SKM-1 (cell line): ENCODE measurements around the gene PIAS3.
A peak's percentile ranks its signal among the peaks of the same experiment; 100 is the strongest.
"Not testable (repeated sequence)": the region's sequence is repeated elsewhere in the genome, so short reads cannot be mapped to it uniquely, and the experiment has no call there.

Source experiments
- DNase-seq: peaks from one replicate; lab custom pipeline; 2025; ENCODE audit not compliant: unreplicated experiment; lab: John Stamatoyannopoulos, UW

PIAS3 gene

DNA sequence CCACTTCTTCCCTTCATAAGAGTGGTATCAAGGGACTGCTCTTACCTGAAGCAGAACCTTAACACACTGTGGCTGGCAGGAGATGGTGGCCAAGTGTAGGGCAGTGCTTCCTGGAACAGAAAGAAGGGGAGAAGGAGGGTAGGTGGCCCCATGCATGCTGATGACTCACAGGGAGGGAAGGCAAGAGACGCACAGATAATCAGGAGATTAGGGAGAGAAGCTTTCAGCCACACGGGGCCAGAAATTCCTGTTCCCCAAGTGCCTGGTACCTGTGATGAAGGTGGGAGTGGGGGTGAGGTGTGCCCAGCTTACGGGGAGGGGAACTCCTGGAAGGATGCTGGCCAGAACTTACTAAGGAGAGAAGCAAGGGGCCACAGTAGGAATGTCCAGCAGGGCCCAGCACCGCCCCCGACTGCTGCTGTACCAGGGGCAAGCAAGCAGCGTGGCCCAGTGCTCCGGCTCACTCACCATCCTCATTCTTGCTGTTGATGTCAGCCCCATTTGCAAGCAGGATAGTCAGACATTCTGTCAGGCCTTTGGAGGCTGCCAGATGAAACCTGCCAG, 19.1 kb upstream of the PIAS3 start:
- no peak for DNase-seq

DNA sequence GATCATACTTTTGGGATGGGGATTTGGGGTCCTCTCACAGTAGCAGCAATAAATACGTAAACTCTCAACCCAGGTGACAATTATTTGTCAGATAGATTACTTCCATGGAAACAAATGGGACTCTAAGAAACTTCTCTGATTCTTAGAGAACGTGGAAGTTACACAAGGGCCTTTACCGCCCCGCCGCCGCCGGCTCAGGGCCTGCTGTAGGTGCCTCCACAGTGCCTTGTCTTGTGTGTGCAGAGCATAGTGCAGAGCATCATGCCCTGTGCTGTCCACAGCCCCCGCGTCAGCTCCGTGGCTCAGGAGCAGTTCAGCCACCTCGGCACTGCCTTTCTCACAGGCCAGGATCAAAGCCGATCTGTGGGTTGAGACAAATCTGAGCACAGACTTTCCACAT, 15.8 kb upstream of the PIAS3 start:
- DNase-seq = no peak

DNA sequence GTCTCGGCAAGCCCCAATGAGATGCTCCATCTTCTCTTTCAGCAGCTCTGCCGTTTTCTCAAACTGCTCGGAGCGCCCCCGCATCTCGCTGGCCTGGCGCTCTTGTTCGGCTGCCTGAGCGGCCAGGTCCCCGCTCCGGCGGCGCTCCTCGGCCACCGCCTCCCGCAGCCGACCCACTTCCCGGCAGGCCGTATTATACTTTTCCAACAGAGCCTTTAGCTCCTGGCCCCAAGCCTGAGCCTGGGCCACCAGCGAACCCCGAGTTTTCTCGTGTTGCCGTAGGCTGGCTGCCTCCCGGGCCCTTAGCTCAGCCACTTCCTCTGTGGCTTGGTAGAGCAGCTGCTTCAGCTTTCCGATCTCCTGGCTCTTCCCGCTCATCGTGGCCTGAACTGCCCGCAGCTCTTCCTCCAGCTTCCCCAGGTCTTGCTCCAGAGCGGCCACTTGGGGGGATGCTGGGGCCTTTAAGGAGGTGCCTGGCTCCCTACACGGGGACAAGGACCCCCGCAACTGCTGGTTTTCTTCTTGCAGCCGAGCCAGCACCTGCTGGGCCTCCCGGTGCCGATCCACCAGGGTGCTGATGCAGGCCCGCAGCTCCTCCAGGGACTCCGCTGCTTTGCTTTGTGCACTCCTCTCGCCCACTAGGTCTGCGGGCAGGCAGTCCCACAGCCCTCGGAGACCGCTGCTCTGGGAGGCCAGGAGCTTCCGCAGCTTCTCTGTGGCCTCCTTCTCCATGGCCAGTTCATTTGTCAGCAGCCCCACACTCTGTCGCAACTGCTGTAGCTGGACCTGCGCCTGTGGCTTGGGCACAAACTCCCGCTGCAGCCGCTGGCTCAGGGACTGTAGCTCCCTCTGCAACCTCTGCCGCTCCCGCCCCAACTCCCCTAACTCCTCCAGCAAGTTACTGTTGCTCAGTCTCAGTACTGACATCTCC, 13.4 kb upstream of the PIAS3 start:
- peak; percentile 87 for DNase-seq

DNA sequence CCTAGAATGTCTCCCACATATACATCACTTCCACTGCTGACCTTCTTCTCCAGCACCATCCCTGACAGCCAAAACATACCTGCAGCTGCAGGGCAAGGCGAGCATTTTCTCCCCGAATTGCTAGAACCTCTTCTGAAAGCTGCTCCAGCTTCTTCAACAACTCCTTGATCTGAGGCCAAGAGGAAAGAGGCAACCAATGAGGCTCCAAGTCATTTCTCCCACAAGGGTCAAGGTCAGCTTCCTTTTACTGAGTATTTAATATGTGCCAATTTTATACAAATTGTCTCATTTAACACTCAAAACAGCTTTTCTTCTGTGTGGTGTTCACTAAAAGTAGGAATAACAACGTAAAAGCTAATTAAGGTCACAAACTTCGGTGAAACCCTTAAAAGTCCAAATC, 9.4 kb upstream of the PIAS3 start:
- DNase-seq = no peak

DNA sequence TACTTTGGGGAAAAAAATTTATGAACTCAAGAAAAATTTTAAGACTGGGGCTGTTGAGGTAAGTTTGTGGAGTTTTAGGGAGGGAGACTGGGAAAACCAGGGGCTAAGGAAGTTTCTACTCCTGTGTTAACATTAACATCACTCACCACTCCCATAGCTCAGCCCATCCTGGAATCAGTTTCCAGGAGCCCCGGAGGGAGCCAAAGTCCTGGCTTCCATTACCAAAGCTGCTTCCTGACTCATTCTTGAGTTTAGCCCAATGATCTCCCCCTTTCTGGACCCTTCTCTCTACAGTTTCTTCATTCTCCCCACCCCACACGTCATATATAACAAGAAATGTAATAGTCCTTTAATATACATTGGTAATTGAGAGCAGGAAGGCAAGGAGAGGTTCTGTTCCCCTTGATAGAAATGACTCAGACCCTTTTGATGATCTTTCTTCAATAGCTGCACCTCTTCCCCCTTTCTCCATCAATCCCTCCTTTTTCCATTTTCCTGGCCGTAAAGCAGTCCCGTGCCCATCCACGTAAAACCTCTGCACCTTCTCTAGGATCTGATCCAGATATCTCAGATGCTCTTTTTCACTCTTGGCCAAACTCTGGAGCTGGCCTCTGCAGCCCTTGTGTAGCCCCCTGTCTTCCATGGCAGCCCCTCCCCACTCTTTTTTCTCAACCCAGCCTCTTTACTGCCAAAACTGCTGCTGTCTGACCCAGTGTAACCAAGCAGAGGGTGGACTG, 4.6 kb upstream of the PIAS3 start:
- no peak for DNase-seq

DNA sequence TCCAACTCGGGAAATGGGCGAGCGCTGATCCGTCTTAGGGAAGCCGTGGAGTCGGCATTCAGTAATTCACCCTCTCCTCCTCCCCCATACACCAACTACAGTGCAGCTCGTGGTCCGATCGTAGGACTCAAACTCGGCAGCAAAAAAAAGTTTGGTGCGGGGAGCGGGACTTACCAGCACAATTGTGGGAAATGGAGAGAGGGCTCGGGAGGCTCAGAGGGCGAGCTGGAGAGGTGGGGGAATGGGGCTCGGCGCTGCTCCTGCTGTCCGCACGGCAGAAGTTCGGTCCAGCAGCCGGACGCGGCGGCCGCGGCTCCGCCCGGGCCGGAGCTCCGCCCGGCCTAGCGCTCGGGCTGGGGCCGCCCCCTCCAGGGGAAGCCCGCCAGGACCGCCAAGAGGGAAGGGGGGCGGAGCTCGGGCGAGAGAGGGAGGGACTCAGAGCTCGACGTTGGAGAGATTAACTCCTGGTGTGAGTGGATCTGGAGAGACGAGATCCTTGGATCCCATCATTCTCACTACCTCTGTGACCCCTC, 676 bp upstream of the PIAS3 start:
- peak; percentile 78 for DNase-seq

DNA sequence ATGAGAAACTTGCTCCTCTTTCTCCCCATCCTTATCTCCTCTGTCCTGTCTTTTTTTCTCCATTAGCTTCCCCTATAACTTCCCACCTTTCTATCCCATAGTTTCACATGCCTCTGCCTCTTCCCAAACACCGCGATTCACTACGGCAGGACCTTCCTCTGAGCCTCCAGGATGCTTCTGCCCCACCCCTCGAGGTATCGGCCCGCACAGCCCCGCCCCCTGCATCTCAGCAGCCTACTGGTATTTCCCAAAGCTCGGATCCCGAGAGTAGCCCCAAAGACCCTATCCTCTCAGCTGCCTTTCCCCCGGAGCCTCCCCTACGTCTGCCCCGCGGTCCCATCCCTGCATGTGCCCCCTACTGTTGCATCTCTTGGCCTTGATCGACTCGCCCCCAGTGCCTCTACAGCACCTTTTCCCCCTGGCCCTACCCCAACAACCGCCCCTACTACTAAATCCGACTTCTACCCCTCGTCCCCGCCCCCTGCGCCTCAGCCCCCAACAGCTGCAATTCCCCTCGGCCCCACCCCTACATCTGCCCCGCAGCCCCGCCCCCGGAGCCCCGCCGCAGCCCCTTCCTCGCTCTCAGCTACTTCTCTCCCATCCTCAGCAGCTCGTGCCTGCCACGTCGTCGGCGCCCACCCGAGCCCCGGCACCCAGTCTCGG, 512 bp downstream of the PIAS3 start:
- DNase-seq = no peak

DNA sequence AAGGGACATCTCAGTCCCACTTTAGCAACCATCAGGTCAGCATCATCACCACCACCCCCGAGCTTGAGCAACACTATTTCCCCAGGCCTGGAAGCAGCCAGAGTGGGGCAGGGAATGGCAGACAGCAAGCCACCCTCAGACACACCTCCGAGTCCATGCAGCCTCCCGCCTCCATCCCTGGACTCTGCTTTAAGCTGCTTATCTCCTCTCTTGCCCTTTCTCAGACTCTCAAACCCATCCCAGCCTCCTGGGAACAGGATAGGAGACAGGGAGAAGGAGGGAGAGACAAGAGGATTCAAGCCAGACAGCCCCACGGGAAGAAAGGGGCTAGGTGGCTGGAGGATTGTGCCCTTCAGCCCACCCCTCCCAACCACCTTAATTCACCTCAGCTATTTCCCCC, 1.7 kb downstream of the PIAS3 start:
- no peak for DNase-seq

DNA sequence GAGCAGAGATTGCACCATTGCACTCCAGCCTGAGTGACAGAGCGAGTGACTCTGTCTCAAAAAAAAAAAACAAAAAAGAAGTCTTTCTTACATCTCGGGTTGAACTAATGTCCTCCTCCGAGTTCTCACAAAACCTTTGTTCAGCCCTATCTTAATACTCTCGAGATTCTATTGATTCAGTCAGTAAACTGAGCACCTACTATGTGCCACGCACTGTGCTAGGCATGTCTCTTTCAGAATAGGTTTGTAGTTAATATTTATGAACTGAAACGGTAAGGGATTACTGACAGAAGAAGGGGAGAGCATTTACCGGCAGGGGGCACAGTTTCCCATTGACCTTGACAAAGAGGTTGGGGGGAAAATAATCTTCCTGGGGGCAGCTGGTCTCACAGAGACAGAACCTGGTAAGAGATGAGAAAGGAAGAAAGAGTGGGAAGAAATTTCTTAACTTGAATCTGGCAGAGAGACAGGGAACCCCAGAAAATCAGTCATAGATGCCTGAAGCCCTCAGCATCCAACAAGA, 3.4 kb downstream of the PIAS3 start:
- DNase-seq = no peak

DNA sequence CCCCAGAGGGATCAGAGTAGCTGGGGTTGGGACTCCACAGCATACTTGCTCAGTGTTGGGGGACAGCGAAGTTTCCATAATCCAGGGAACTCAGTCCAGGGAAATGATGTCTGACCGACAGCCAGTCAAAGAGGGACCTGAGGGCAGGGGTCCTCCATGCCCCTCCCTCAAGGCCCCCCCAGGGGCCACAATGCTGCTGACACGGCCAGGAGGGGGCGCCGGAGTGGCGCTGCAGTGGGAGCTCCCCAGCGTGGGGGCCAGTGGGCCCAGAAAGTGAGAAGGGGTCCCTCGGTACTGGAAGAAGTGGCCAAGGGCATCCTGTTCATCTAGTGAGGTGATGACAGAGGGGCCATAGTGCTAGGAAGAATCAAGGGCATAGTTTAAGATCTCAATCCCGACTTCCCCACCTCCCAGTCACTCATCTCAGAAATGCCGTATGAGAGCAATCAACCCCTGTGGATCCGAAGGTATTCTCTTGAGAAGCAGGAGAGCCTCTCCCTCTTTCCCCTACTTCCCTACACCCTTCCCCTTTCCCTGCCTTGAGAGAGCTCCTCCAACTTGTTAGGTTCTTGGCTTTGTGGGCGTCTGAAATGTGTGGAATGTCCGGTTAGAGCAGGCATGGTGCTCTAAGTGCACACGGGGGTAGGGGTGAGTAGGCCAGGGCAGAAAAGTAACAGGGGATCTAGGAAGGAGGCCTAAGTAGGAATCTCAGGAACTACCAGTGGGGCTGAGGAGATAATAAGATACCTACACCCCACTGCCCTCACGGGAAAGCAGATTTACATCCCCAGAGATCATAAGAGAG, 9.3 kb downstream of the PIAS3 start:
- DNase-seq = no peak

DNA sequence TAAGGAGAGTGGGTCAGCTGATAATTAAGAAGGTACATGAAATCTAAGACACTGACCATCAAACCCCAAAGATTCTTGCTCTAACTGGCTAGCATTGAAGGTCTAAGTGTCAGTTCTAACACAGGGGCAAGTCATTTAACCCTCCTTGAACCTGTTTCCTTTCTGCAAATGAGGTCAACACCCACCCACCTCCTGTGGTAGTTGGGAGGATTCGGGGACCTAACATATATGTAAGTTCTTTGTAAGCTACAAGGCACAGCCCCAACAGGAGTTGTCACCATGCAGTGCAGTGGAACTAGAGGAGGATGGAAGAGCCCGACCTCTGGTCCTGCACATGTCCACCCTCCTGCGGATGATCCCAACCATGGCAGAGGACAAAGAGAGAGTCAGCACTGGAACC, 11.1 kb downstream of the PIAS3 start:
- DNase-seq = no peak

DNA sequence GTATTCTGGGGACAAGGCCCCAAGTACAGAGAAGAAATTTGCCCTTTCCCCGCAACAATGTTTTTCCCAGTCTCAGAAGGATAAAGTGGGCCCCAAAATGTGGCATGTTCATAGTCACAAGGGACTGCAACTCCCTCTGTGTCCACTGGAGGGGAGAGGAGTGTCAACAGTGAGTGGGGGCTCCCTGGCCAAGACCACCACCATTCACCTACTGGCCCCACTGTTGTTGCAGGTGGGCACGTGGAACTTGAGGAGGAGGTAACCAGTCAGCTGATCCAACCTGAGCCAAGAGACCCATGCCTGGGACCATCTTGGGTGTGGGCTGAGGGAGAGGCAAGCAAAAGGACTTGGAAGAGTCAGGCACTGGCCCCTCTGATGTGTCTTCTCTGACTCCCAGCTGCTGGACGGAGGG, 12.7 kb downstream of the PIAS3 start:
- DNase-seq = peak; percentile 40

DNA sequence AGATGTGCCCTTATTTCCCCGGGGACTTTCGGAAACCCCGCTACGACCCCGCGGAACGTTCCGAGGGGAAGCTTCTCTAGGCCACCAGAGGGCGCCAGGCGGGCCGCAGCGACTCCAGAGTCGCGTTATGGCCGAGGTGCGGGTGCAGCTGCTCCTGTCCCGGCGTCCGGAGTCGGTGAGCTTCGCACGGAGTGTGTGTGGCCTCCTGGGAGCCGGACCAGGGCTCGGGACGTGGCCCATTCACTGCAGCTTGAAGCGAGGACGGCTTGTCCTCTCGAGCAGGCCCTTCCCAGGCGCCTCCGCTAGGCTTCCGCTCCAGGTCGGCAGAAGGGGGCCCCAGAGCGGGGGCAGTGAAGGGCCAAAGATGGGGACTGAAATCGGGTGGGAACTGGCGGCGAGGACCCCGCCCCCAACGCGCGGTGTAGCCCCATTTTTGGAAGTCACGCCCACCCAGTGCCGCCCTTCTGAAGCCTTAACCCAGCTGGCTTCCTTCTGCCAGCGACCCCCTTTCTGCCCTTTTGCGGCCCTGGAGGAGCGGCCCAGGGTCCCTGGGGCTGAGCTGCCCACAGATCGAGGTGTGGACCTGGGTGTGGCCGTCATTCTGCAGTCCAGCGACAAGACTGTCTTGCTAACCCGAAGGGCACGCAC, 13.2 kb downstream of the PIAS3 start, which contains the start of gene NUDT17:
NUDT17 (plus strand) TSS at position 117 of the 648 bp plus-strand sequence; CDS start at position 128, 11 bp downstream.
- peak; percentile 73 for DNase-seq

DNA sequence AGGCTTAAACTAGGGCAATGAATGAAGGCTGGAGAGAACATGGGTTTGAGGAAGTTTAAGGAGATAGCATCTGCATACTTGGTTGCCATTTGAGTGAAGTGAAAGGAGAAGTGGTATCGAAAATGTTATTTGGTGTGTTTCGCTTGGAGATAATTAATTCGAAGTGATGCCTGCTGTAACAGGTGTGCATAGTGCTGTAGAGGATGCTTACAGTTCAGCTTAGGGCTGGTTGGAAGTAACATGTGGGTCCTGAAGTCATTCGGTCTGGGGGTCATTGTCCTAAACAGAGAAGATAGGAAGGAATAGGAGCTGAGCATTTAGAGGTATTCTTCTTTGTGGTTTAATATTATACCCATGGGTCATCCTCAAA, 13.8 kb downstream of the PIAS3 start:
- DNase-seq = peak; percentile 82

DNA sequence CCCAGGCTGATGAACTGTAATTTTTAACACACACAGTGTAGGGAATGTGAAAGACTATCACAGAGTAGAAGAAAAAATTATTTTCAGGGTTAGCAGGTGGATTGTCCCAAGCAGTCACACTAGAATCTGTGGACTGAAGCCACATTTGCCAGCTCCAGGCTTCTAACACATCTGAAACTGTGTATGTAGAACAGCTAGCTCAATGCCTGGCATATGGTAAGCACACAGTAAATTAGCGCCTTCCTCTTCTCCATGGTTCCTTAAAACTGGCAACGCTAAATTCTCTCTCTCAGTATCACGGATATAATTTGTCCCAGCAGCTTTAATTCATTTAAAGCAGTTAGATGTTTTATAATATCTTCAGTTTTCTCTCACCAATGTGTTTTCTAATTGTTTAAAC, 15.8 kb downstream of the PIAS3 start:
- no peak for DNase-seq

DNA sequence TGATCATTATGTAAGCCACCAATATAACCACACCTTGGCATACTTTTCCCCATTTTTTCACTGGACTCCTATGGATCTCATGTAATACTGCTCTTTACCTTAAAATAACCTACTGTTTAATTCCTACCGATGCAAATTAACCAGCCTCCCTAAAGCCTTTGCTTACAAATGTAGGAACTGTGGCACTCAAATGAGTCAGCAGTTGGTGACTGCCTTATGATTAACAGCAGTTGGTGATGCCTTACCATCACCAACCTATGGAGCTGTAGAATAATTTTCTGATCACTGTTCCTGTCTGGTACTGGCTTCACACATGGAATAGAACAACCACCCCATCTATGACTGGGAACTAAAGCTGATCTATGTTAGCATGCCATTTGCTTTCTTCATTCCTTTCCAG, 21.2 kb downstream of the PIAS3 start:
- DNase-seq = no peak

DNA sequence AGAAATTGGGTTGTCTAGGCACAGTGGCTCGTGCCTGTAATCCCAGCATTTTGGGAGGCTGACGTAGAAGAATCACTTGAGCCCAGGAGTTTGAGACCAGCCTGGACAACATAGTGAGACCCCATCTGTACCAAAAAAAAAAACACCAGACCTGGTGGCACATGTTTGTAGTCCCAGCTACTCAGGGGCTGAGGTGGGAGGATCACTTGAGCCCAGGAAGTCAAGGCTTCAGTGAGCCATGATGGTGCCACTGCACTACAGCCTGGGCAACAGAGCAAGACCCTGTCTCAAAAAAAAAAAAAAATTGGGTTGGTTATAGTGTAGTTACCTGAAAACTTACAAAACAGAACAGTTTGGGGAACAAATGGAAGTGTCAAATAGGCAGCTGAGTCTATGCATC, 28.1 kb downstream of the PIAS3 start:
- DNase-seq = not testable (repeated sequence)

DNA sequence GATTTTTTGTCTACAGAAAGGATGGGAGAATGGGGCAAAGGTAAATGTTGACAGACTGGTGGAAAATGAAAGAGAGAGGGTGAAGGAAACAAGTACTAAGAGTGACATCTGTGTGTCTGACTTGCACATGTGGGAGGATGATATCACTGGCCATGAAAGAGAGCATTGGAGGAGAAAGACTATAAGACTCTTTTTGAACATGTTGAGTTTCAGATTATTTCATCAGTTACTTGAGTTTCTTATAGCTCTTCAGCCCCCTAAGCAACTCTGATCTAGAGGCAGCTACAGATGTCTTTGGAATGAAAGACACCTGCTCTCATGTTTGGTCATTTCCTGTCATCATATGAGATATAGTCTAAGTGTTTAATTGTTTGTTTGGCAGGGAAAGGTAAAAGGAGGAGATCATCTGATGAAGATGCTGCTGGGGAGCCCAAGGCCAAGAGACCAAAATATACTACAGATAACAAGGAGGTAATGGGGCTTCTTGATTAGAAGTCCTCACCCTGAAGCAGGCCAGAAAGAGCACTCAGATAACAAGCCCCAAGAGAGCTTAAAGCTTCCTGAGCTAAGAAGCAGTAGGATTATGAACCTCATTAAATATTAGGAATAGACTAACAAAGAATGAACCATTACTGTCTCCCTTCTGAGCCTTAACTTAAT, 30.4 kb downstream of the PIAS3 start:
- no peak for DNase-seq

DNA sequence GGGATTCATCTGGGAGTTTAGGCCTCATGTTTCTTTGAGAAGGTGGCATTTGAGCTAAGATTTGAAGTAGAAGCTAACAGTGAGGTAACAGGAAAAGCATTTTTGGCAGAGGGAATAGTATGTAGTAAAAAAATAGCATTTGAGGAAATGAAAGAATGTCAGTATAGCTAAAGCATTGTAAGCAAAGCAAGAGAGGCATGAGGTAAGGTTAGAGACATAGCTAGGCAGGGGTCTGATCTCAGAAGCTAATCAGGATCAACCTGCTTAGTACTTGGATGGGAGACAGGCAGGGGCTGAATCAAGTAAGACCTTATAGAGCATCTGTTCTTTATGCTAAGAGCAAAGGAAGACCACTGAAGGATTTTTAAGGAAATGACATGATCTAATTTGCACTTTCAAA, 30.9 kb downstream of the PIAS3 start:
- no peak for DNase-seq
